ENCODE data around the gene HMGCLL1. TPM values are rescaled to one million over a fixed set of nuclear protein-coding genes. Genes with fewer than 3 reads are reported as not detected.

The HMGCLL1 gene
- total RNA-seq, 1 experiment from 2014 or later: not detected

- no peak for DNase-seq (ENCODE audit: low read depth)
- in situ Hi-C loops (cut with HindIII; ENCODE audit: low pct_unique_long_range_greater_than_20kb, low sequenced_read_pairs): no loop called here
These were observed 105.3 kb downstream of the HMGCLL1 start for GRCh38 chr6:55473722-55474121.

GRCh38 chr6:55469951-55470366 lies 109.0 kb downstream of the HMGCLL1 start:
- in situ Hi-C loops (cut with HindIII; ENCODE audit: low pct_unique_long_range_greater_than_20kb, low sequenced_read_pairs): no loop called here
- DNase-seq (ENCODE audit: low read depth): no peak

- in situ Hi-C loops (cut with HindIII; ENCODE audit: low pct_unique_long_range_greater_than_20kb, low sequenced_read_pairs): no loop called here
- no peak for DNase-seq (ENCODE audit: low read depth)
These were observed 123.0 kb downstream of the HMGCLL1 start for GRCh38 chr6:55456016-55456415.

GRCh38 chr6:55450005-55450404 lies 129.0 kb downstream of the HMGCLL1 start:
- DNase-seq (ENCODE audit: low read depth): no peak

GRCh38 chr6:55449225-55449624 lies 129.8 kb downstream of the HMGCLL1 start:
- no peak for DNase-seq (ENCODE audit: low read depth)
- in situ Hi-C loops (cut with HindIII; ENCODE audit: low pct_unique_long_range_greater_than_20kb, low sequenced_read_pairs): no loop called here

More at GRCh38 chr6:55450005-55450404, 129.0 kb downstream of the HMGCLL1 start:
- in situ Hi-C loops (cut with HindIII; ENCODE audit: low pct_unique_long_range_greater_than_20kb, low sequenced_read_pairs): no loop called here

- in situ Hi-C loops (cut with HindIII; ENCODE audit: low pct_unique_long_range_greater_than_20kb, low sequenced_read_pairs): no loop called here
- no peak for DNase-seq (ENCODE audit: low read depth)
These were observed 130.5 kb downstream of the HMGCLL1 start for GRCh38 chr6:55448451-55448850.

GRCh38 chr6:55447891-55448290 lies 131.1 kb downstream of the HMGCLL1 start:
- no peak for DNase-seq (ENCODE audit: low read depth)
- in situ Hi-C loops (cut with HindIII; ENCODE audit: low pct_unique_long_range_greater_than_20kb, low sequenced_read_pairs): no loop called here

GRCh38 chr6:55445648-55446204 lies 133.3 kb downstream of the HMGCLL1 start:
- in situ Hi-C loops (cut with HindIII; ENCODE audit: low pct_unique_long_range_greater_than_20kb, low sequenced_read_pairs): no loop called here
- DNase-seq (ENCODE audit: low read depth): peak; percentile 25

- no peak for DNase-seq (ENCODE audit: low read depth)
- in situ Hi-C loops (cut with HindIII; ENCODE audit: low pct_unique_long_range_greater_than_20kb, low sequenced_read_pairs): no loop called here
These were observed 135.5 kb downstream of the HMGCLL1 start for GRCh38 chr6:55443238-55444134.

- no peak for DNase-seq (ENCODE audit: low read depth)
- in situ Hi-C loops (cut with HindIII; ENCODE audit: low pct_unique_long_range_greater_than_20kb, low sequenced_read_pairs): no loop called here
These were observed 140.8 kb downstream of the HMGCLL1 start for GRCh38 chr6:55438203-55438602.

- in situ Hi-C loops (cut with HindIII; ENCODE audit: low pct_unique_long_range_greater_than_20kb, low sequenced_read_pairs): no loop called here
These were observed 141.9 kb downstream of the HMGCLL1 start for GRCh38 chr6:55437141-55437540.

GRCh38 chr6:55433446-55434130 lies 145.4 kb downstream of the HMGCLL1 start:
- in situ Hi-C loops (cut with HindIII; ENCODE audit: low pct_unique_long_range_greater_than_20kb, low sequenced_read_pairs): no loop called here
- peak; percentile 8 for DNase-seq (ENCODE audit: low read depth)

More at GRCh38 chr6:55437141-55437540, 141.9 kb downstream of the HMGCLL1 start:
- DNase-seq (ENCODE audit: low read depth): no peak

GRCh38 chr6:55423933-55424332 lies 155.1 kb downstream of the HMGCLL1 start:
- in situ Hi-C loops (cut with HindIII; ENCODE audit: low pct_unique_long_range_greater_than_20kb, low sequenced_read_pairs): no loop called here
- no peak for DNase-seq (ENCODE audit: low read depth)

GRCh38 chr6:55410674-55411073 lies 168.3 kb downstream of the HMGCLL1 start:
- in situ Hi-C loops (cut with HindIII; ENCODE audit: low pct_unique_long_range_greater_than_20kb, low sequenced_read_pairs): no loop called here
- no peak for DNase-seq (ENCODE audit: low read depth)

- in situ Hi-C loops (cut with HindIII; ENCODE audit: low pct_unique_long_range_greater_than_20kb, low sequenced_read_pairs): no loop called here
- DNase-seq (ENCODE audit: low read depth): no peak
These were observed 173.3 kb downstream of the HMGCLL1 start for GRCh38 chr6:55405474-55406235.

GRCh38 chr6:55399351-55399750 lies 179.6 kb downstream of the HMGCLL1 start:
- no peak for DNase-seq (ENCODE audit: low read depth)
- in situ Hi-C loops (cut with HindIII; ENCODE audit: low pct_unique_long_range_greater_than_20kb, low sequenced_read_pairs): no loop called here

GRCh38 chr6:55397986-55398385 lies 181.0 kb downstream of the HMGCLL1 start:
- in situ Hi-C loops (cut with HindIII; ENCODE audit: low pct_unique_long_range_greater_than_20kb, low sequenced_read_pairs): no loop called here
- DNase-seq (ENCODE audit: low read depth): no peak

- in situ Hi-C loops (cut with HindIII; ENCODE audit: low pct_unique_long_range_greater_than_20kb, low sequenced_read_pairs): no loop called here
These were observed 183.1 kb downstream of the HMGCLL1 start for GRCh38 chr6:55395871-55396270.

More at GRCh38 chr6:55395871-55396270, 183.1 kb downstream of the HMGCLL1 start:
- no peak for DNase-seq (ENCODE audit: low read depth)

All from Caki2 (cell line).